ENCODE results near the gene NCAPG2.
"Not testable (repeated sequence)": the region's sequence is repeated elsewhere in the genome, so short reads cannot be mapped to it uniquely, and the experiment has no call there.

The NCAPG2 gene

GRCh38 chr7:158705234-158705850 is 738 bp upstream of the NCAPG2 start:
- no peak for DNase-seq (ENCODE audit: low spot score)

DNA sequence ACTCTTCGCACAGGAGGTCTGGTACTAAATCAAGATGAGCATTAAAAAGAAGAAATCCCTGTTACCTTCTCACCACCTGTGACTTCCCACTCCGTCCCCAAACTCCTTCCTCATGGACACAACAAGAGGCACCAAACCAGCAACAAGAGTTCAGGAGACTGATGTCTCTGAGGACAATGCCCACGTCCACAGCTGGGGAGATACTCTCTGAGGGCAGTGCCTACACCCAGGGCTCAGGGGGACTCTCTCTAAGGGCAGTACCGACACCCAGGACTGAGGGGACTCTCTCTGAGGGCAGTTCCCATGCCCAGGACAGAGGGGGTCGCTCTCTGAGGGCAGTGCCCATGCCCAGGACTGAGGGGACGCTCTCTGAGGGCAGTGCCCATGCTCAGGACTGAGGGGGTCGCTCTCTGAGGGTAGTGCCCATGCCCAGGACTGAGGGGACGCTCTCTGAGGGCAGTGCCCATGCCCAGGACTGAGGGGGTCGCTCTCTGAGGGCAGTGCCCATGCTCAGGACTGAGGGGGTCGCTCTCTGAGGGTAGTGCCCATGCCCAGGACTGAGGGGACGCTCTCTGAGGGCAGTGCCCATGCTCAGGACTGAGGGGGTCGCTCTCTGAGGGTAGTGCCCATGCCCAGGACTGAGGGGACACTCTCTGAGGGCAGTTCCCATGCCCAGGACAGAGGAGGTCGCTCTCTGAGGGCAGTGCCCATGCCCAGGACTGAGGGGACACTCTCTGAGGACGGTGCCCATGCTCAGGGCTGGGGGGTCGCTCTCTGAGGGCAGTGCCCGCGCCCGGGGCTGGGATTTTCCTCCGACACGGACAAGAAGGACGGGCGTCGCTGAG is 703 bp downstream of the NCAPG2 start:
- not testable (repeated sequence) for DNase-seq (ENCODE audit: low spot score)

GRCh38 chr7:158702944-158703343 is 1.7 kb downstream of the NCAPG2 start:
- no peak for DNase-seq (ENCODE audit: low spot score)

- no peak for DNase-seq (ENCODE audit: low spot score)
Measured at GRCh38 chr7:158702196-158702595, 2.4 kb downstream of the NCAPG2 start.

- DNase-seq (ENCODE audit: low spot score), result no peak
Measured at GRCh38 chr7:158700008-158700407, 4.6 kb downstream of the NCAPG2 start.

DNA sequence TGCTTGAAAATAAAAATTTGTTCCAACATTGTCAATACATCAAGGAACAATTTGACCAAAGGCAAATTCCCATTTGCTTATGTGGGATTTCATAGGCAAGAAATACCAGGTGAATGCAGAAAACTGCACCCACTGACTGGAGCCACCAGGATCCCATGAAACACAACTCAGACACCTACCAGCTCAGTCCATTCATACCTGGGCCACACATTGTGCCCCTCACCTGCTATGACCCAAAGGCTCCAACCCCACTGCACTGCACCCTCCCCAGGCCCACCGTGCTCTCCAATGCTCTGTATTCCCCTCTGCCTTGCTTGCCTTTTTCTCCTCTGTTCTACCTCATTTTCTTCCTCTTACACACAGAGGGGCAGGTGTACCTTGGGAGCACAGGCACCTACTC is 5.3 kb downstream of the NCAPG2 start:
- no peak for DNase-seq (ENCODE audit: low spot score)

- DNase-seq (ENCODE audit: low spot score), result no peak
Measured at GRCh38 chr7:158698657-158699195, 5.9 kb downstream of the NCAPG2 start.

- not testable (repeated sequence) for DNase-seq (ENCODE audit: low spot score)
Measured at GRCh38 chr7:158697597-158697996, 7.0 kb downstream of the NCAPG2 start.

DNA sequence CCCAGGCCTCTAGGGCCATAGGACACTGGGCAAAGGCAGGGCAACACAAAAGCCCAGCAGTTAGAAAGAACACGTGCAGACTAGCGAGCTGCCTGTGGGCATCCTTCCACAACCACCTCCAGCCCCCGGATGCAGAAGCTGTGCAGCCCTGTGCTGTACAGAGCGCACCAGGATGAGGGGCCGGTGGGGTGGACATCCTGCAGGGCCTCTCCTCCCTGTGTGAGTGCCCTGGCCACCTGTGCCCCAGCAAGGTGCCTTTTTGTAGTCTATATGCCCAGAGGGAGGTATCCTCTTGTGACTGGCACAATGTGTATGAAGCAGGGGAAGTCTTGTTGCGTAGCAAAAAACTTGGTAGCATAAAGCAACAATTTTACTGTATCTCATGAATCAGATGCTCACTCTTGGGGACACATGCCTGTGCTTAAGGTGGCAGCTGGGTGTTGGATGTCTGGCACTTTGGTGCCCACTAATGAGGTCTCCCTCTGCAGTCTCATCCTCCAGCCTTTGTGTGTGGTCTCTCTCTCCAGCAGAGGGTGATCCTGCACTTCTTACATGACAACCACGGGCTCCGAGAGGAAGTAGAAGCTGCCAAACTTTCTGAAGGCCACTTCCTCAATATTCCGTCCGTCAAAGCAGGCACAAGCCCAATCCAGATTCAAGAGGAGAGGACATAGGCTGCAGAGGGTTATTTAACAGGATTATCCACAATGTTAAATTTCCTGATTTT is 8.7 kb downstream of the NCAPG2 start:
- no peak for DNase-seq (ENCODE audit: low spot score)

DNA sequence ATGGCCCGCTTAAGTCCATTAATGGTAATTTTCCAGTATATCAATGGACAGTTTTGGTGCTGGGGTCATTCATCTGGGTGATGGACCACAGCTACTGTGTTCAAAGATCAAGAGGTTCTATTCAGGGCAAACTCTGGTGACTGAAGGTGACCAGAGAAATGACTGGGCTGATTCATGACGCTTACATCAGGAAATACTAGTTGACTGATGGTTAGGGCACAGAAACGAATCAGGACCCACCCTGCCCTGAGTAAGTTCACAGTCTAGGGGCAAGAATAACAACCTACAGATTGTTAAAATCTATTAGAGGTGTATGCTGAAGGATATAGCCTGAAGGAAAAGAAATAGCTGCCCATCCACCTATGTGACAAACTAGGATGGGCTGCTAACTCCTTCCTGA is 9.5 kb downstream of the NCAPG2 start:
- DNase-seq (ENCODE audit: low spot score), result no peak

GRCh38 chr7:158694650-158695049 is 10.0 kb downstream of the NCAPG2 start:
- DNase-seq (ENCODE audit: low spot score), result no peak

- DNase-seq (ENCODE audit: low spot score), result no peak
Measured at GRCh38 chr7:158689488-158689887, 15.1 kb downstream of the NCAPG2 start.

- DNase-seq (ENCODE audit: low spot score), result no peak
Measured at GRCh38 chr7:158687406-158687805, 17.2 kb downstream of the NCAPG2 start.

- DNase-seq (ENCODE audit: low spot score), result no peak
Measured at GRCh38 chr7:158685693-158686092, 18.9 kb downstream of the NCAPG2 start.

- DNase-seq (ENCODE audit: low spot score), result no peak
Measured at GRCh38 chr7:158684329-158684728, 20.3 kb downstream of the NCAPG2 start.

GRCh38 chr7:158683541-158683940 is 21.1 kb downstream of the NCAPG2 start:
- no peak for DNase-seq (ENCODE audit: low spot score)

GRCh38 chr7:158682456-158682855 is 22.1 kb downstream of the NCAPG2 start:
- no peak for DNase-seq (ENCODE audit: low spot score)

DNA sequence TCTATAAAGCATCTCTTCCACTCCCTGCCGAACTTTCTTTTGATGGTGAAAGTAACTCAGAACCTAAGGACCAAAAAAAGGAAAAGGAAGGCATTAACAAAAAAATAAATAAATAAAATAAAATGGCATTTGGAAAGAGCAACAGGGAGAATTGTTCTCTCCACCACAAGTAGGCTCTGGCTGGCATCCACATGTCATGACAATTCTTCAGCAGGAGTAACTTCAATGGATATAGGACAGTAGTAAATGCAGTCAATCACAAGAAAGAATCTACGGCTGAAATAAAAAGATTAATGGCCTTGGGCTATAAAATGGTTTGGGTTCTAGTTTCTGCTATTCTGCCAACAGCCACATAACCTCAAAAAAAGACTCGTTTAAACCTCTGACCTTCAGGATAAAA is 23.9 kb downstream of the NCAPG2 start:
- no peak for DNase-seq (ENCODE audit: low spot score)

DNA sequence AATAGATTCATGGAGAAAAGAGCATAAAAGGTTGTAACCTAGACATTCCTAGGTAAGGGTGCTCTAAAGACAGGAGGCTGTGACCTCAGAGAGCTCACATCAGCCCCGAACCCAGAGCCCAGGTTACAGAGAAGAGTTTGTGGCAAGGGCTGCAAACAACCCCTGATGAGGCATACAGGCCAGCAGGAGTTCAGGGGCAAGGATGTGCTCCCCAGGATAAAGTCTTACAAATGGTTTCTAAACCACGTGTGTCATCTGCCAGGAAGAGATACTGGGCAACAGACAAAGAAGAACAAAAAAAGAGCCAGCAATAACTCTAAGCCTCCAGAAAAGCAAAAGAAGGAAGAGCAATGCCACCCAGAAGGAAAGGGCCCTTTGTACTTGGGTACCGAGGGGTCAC is 27.7 kb downstream of the NCAPG2 start:
- DNase-seq (ENCODE audit: low spot score), result no peak

DNA sequence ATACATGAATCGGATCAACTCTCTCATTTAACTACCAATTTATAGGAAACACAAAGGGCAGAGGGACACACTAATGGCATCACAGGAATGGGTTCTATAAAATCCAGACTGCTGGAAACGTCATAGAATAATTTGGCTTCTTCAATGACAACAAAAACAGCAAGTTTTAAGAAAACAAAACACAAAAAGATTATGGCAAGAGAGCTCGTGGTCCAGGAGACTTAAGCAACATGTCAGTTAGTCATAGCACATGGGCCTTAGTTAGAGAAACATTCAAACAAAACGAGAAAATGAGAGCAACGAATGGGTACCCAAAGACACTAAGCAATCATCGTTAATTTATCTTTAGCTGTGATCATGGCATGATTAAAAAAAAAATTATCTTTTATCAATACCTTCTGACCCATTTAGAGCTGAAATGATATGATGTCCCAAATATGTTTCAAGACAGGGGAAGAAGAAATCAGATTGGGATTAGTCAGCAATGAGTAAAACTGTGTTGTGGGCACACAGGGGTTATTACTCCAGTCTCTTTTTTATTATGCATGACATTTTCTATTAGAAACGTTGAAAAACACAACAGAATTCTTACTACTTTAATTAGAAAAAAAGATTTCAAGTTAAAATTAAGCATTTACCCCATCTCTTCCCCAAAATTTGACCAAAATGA is 28.3 kb downstream of the NCAPG2 start:
- no peak for DNase-seq (ENCODE audit: low spot score)

GRCh38 chr7:158672975-158673374 is 31.6 kb downstream of the NCAPG2 start:
- no peak for DNase-seq (ENCODE audit: low spot score)

DNA sequence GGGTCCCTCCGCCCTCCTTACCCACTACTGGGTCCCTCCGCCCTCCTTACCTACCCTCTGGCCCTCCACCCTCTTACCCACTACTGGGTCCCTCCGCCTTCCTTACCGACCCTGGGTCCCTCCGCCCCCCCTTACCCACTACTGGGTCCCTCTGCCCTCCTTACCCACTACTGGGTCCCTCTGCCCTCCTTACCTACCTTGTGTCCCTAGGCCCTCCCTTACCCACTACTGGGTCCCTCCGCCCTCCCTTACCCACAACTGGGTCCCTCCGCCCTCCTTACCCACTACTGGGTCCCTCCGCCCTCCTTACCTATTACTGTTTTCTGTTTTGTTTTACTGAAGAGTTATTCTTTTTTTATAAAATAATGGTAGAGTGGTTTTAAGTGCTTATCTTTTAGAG is 36.5 kb downstream of the NCAPG2 start:
- DNase-seq (ENCODE audit: low spot score), result not testable (repeated sequence)

Data from HuH-7 (cell line).